GM18520 (cell line): Measurements from ENCODE around the gene VASN.

Source experiments
- ATAC-seq: cut with Tn5 transposase; IDR thresholded peaks from one replicate; pipeline ENCODE4 v1.9.1; 2021; ENCODE audit not compliant: unreplicated experiment

VASN gene

DNA sequence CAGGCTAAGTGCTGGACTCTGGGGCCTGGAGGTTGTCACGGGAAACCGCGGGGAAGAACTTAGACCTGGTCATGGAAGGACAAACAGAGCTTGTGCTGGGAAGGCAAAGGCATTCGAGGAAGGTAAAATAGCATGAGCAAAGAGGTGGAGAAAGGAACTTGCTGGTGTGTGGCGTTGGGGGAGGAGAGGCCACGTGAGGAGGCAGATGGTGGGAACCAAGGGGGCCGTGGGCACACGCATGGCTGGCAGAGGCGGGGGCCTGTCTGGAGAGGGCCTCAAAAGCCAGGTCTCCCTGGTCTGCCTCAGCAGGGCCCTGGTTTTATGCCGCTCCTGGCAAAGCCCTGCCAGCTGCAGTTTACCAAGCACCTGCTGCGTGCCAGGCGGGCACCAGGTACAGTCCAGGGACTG is 29.4 kb downstream of the VASN start:
- ATAC-seq = no peak

GRCh38 chr16:4401510-4401909 is 29.9 kb downstream of the VASN start:
- ATAC-seq = no peak

GRCh38 chr16:4402439-4403132 is 30.9 kb downstream of the VASN start:
- no peak for ATAC-seq

DNA sequence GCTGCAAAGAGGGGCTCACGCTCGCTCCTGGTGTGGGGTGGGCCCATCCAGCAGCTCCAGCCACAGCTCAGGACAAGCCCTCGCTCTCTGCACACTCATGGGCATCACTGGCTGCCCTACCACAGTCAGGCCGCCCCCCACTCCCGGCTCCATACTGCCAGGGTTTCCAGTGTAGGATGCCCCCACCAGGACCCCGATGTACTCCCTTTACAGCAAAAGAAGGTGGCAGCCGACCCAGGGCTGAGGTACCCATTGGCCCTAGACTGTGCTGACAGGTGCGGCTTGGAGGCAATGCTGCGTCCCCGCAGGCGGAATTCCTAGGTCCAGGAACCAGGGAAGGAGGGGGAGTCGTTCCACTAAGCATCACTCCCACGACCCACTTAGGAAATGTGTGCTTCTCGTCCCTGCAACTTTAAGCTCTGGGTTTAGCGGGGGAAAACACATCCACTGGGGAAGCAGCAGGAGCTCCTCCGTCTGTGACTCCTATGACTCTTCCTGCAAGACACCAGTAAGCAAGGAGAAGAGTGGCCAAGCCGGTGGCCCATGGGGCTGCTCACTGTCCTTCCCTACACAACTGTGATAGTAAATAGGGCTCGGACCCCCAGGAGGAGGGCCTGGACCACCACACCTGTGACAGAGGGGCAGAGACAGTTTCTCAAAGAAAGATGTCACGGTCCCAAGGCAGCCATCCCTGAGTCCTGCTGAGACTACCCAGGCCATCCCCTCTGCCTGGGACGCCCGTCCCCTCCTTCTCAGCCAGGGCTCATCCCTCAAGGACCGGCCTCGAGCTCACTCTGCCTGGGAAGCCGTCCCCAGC is 31.7 kb downstream of the VASN start:
- no peak for ATAC-seq

DNA sequence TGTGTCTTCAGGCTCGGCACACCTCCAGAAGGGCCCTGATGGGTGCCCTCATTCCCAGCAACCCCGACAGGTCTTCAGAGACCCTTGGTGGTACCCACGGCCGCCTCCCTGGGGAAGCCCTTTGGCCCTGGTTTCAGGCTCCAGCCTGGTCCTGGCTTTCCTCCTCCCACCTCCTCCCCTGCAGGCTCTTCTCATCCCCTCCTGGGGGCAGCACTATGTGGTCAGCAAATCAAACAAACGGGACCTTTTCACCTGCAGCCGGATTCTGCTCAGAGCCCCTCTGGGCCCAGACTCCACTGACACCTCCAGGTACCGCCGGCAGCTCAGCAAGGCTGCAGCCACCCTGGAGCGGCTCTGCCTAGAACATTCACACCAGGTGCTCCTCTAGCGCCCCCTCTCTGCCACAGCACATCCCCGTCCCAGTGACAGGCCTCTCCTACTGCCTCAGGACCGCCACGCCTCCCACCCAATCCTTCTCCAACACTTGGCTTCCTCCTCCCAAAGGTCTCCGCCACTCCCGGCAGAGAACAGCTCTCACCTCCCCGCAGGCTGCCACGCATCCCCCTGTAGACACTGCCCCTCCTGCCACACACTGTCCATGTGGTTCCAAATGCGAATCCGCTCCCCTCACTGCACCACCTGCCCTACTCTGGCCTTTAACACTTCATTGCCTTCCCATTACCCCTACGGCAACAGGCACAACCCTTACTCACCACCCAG is 32.8 kb downstream of the VASN start:
- no peak for ATAC-seq

GRCh38 chr16:4404967-4405696 is 33.5 kb downstream of the VASN start:
- no peak for ATAC-seq

DNA sequence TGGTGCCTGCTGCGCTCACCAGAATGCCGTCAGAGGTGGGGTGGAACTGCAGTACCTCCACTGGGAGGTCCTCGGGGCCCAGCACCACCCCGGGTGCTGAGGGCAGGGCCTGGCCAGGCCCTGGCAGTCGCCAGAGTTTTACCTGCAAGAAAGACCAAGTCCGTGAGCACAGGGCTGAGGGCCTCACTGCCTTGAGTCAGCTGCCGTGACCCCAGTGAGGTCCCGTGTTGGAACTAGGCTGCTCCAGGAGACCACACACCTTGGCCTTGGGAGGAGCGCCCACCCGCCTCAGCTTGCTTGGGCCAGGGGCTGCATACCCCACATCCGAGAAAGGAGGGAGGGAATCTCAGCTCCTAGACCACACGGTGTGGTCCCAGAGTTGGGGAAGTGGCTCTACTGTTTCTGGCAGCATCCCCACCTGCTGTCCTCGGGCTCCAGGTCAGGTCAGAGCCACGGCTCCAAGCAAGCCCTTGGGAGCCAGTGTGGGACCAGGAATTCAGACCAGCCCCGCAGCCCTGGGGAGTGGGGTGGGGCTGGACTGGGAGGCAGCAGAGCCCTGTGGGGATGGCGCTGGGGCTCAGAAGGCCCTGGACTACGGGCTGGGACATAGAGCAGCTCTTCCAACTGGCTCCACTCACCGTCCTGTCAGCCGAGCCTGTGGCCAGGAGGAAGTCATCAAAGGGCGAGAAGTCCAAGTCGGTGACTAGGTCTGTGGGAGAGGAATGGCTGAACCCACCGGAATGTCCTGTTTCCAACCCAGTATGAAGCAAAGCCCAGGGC is 36.1 kb downstream of the VASN start:
- no peak for ATAC-seq

- ATAC-seq = no peak
These were observed 36.7 kb downstream of the VASN start for GRCh38 chr16:4408323-4408690.

DNA sequence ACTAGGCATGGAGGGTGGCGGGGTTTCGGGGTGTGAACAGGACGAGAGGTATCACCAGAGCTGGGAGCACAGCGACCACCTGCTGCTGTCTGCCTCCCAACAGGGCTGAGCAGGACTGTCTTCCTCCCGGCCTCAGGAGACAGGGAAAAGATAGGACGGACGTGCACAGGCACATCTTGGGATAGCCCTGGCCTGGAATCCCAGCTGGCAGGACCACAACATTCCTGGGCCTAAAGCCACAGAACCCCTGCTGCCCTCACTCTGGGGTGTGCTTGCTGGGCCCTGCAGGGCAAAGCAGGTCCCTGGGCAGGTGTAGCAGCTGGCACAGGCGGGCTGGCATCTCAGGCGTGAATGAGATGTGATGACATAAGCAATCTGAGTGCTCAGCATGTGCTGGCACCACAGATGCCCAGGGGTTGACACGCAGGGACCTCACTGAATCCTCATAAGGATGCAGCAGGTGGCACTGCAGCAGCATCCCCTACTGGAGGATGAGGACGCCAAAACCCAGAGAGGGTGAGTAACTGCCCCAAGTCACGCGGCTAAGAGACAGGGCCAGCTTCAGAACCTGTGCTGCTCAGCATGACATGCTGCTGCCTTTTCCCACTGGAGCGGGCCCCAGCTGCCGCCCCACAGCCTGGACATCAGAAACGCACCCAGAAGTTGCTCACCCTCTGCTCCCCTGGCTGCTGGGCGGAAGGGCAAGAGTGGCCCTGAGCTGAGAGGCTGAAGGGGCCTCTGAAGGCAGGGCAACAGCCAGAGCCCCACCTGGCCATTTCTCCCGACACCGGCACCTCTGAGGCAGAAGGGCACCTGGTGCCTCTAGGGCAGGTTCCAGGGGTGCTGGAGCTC is 37.7 kb downstream of the VASN start:
- no peak for ATAC-seq

DNA sequence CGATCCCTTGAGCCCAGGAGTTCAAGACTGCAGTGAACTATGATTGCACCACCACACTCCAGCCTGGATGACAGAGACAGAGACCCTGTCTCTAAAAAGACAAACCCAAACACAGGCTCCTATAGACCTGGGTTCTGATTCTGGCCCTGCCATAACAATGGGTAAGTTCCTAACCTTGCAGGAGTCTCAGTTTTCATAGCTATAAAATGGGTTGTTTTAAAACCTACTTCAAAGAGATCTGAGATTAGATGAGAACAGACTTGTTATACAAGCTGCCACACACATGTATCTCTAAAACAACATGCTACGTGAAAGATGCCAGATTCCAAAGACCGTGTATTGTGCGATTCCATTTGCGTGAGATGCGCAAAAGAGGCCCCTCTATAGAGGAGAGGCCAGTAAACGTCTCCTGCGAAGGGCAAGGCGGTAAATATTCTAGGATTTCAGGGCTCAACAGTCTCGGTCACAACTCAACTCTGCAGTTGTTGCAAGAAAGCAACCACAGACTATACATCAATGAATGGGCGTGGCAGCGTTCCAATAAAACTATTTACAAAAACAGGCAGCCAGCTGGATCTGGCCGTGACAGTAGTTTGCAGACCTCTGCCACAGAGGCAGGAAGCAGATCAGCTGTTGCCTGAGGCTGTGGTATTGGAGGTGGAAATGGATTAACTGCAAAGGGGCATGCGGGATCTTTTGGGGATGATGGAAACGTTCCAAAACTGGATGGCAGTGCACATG is 38.9 kb downstream of the VASN start:
- no peak for ATAC-seq

DNA sequence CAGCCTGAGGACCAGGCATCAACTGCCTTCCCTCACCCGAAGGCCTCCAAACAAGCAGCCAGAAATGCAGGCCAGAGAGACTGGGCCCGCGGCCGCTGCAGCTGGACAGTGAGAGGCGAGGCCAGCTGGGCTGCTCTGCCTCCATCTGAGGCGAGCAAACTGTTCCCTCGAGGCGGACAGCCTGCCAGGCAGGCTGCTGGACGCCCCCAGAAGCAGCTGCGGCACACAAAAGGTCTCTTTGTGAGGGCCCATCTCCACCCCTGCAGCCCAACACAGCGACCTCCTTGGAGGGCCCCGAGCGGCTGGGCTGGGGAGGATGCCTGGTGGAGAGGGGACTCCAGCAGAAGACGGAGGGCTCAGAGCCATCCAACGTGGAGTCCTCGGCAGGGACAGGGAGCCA is 40.0 kb downstream of the VASN start:
- ATAC-seq = no peak

DNA sequence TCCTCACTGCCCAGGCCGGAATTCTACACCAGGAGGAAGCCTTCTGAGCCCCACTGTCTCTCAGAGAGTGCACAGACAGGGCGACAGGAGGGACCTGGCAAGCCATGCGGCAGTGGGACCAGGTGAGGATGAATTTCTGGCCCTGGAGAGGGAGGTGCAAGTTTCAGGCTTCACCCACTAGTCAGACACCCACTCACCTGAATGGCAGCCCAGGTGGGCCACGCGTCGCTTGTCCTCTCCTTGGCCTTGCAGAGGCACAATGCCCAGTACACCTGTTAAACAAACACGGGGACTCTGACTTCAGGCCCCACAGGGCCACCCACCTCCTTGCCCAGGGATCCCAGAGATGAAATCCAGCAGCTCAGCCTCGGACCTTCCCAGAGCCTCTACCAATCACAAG is 40.5 kb downstream of the VASN start:
- no peak for ATAC-seq

- ATAC-seq = no peak
These were observed 41.2 kb downstream of the VASN start for GRCh38 chr16:4412854-4413253.

DNA sequence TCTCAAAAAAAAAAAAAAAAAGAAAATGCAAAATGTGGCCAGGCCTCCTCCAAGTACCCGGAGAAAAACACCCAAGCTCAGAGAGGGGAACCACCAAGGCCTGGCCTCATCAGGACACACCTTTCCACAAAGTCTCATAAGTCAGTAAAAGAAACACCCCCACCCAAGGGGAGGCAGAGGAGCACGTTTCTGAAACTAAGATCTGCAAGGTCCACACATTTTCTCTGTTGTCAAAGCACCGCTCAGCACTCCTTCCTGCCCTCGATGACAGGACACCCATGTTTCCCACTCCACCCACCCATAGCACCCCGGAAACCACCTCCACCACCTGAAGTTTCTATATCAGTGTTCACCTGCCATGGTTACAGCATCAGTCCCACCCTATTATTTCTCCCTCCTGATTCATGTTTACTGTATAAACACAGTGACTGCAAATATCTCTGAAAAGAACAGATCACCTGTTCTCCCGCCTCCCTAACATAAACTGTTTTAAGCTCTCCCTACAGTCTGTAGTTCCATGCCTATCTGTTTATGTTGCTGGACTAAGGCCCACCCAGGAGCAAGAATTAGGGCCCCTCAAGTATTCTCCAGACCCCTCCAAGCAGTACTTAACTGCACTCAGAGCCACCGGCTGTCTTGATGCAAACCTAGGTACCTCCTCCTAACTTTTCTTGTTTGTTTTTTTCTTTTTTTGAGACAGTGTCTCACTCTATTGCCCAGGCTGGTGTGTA is 42.7 kb downstream of the VASN start:
- peak; percentile 61 for ATAC-seq

DNA sequence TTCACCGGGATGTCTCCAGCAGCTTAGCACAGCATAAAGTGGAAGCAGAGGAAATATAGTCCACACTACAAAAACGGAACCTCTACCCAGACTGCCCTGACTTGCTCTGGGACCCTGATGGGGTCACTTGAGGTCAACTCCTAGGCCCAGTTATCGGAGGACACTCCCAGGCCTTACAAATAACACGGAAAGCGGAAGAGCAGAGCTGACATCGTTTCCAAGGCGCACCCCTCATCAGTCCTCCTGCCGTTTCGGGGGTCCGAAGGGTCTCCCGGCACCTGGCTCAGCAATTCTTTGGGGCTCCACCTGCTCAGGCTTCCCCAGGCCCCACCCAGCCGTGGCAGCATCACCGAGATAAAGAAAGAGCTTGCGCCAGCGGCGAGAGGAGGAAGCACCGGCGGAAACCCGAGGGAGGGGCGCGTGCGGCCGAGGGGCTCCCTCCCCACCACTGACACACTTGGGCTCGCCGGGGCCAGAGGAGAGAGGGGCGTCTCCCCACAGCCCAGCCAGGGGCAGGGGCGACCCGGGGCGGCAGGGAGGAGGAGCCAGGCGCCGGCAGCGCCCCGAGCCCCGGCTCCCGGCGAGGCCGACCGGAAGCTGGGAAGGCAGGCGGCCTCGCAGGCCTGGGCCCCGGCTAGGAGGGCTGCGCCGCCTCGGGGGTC is 44.0 kb downstream of the VASN start:
- ATAC-seq = no peak

DNA sequence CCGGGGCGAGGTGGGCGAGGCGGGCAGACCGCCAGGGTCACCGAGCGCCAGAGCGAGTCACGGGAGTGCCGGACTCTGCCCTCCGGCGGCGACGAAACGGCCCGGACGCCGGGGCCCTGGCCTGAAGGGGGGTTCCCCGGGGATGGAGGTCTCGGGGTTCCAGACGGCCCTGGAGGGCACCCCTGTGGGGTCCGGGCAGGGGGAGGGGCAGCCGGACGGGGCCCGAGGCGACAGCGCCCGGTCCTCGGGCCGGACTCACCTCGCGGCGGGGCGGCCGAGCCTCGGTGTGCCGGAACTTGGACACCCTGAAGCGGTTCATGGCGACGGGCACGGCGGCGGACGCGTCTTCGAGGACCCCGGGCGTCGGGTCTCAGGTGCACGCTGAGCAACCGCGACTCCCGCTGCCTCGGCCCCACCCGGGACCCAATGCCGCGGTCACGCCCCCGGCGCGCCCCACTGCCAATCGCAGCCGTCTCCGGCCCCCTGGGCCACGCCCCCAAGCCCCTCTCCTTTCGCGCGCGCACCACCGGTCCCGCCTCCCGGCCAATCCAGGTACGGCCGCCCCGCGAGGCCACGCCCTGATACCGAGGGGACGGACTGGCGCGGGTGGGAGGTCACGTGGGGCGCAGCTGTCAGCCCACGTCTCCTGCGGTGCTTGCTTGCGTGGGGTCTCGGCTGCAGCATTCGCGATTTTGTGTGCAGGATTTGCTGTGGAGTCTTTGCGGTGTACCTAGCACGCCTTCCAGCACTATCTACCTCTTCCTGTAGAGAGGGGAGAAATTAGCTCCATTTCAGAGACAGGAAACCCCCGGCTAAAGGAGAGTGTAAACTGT is 44.8 kb downstream of the VASN start, which contains the start of gene CORO7:
CORO7 (minus strand) TSS at position 397 of the 833 bp plus-strand sequence; CDS start at position 319, 78 bp downstream.
- ATAC-seq = peak; percentile 51
